Heart left ventricle (tissue), 13 donors: ENCODE results near the gene HPN.

ENCODE experiments used
- CTCF ChIP-seq, 12 donors: fragments of 200-600 bp; sonication (generic) in 4 of 12; IDR thresholded peaks; one replicate each; pipeline versions ENCODE4 v1.5.0 to v1.8.0; 2018 to 2022; ENCODE audit warnings: antibody characterized with exemption in 12 of 12, mild to moderate bottlenecking in 5 of 12
- POLR2A ChIP-seq, 2 donors: fragments of 450-650 bp; IDR thresholded peaks; one replicate each; pipeline ENCODE4 v1.6.1; 2017; ENCODE audit warnings: antibody characterized with exemption in 2 of 2, mild to moderate bottlenecking in 2 of 2, moderate library complexity in 2 of 2
- donor health status: ischemic (EF 13 %, LVEDD 7.1; RV severe dilation, severe dysfunction).
- donor health status: DM: no; HTN: yes; CAD: no.
- donor health status: DM: no; HTN: no; CAD: no.
- donor health status: ischemic (EF 25% LVEDD 6.9; RV normal size, moderate dysfunction).
- donor health status: ischemic (EF 25% LVEDD 5.7; RV mildly dilated, moderate dysfunction).
- donor health status: ischemic (EF 35%, LVEDD 5.7; RV mildly dilated, moderate dysfunction).
- donor health status: nonischemic (EF 11% LVEDD 7.7; RV severe dilation, severe dysfunction).
- donor health status: DM: yes; HTN: yes; CAD: no.
- donor health status: PGD.
- donor health status: ischemic (EF 29% LVEDD 5.4; RV normal size, mild dysfunction).
- donor health status: nonischemic (EF 23%, LVEDD 6.1; RV moderate dilation, normal function).

- TF ChIP-seq CTCF (IDR thresholded peaks at IDR 0.05) (no peak), POLR2A (IDR thresholded peaks at IDR 0.05) (no peak)
Measured at GRCh38 chr19:35019144-35019543, 22.4 kb upstream of the HPN start.
